AG10803 (cell line): ENCODE data around the gene FUT4.
"Not testable (repeated sequence)": the region's sequence is repeated elsewhere in the genome, so short reads cannot be mapped to it uniquely, and the experiment has no call there.

Experiments used
- DNase-seq: peaks from one replicate; pipeline ENCODE4 v3.0.0; 2010; ENCODE audit warnings: low read depth
- H3K4me3 ChIP-seq: 2 replicates; pipeline ENCODE4 v1.5.1; 2011; ENCODE audit warnings: mild to moderate bottlenecking, low read length, control low read depth
- TF ChIP-seq, protein P1 (sequence below): conservative IDR thresholded peaks from 2 replicates; pipeline ENCODE4 v1.5.1; 2011; ENCODE audit warnings: mild to moderate bottlenecking, low read length, control low read depth, inconsistent platforms

Gene FUT4

DNA sequence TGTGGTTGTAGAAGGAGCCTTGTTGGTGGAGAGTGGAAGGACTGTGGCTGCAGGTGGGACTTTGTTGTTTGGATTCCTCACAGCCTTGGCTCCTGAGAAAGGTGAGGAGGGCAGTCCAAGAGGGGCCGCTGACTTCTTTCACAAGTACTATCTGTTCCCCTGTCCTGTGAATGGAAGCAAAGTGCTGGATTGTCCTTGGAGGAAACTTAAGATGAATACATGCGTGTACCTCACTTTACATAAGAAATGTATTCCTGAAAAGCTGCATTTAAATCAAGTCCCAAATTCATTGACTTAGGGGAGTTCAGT lies 2.4 kb downstream of the FUT4 start:
- peak overlapping the region; percentile 67 for H3K4me3 ChIP-seq
- TF ChIP-seq, protein P1, sequence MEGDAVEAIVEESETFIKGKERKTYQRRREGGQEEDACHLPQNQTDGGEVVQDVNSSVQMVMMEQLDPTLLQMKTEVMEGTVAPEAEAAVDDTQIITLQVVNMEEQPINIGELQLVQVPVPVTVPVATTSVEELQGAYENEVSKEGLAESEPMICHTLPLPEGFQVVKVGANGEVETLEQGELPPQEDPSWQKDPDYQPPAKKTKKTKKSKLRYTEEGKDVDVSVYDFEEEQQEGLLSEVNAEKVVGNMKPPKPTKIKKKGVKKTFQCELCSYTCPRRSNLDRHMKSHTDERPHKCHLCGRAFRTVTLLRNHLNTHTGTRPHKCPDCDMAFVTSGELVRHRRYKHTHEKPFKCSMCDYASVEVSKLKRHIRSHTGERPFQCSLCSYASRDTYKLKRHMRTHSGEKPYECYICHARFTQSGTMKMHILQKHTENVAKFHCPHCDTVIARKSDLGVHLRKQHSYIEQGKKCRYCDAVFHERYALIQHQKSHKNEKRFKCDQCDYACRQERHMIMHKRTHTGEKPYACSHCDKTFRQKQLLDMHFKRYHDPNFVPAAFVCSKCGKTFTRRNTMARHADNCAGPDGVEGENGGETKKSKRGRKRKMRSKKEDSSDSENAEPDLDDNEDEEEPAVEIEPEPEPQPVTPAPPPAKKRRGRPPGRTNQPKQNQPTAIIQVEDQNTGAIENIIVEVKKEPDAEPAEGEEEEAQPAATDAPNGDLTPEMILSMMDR, result no peak
- no peak for DNase-seq

DNA sequence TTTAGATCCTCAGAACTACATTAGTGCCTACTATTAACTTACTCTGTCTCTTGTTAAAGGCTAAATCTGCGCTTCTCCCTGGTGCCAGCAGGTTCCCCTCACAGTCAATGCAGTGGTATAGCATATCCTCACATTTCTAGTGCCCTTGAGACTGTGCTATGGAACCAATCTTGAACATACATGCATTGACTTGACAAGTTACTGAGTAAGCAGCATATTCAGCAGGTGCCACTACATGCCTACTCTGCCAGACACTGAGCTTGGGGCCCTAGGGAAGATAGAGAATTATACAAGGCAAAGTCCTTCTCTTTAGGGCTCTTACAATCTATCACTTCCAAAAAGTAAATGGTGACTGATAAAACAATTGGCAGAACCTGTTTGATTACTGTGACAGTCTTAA lies 3.2 kb downstream of the FUT4 start:
- TF ChIP-seq, protein P1, result peak; percentile 8; the same call in 1 of the 2 replicates
- DNase-seq, result no peak
- peak overlapping the region; percentile 67 for H3K4me3 ChIP-seq

- TF ChIP-seq, protein P1, result no peak
Measured at GRCh38 chr11:94549146-94549545, 5.4 kb downstream of the FUT4 start.

GRCh38 chr11:94550513-94550912 lies 6.8 kb downstream of the FUT4 start:
- TF ChIP-seq, protein P1, result no peak
- DNase-seq, result no peak
- no peak overlapping the region for H3K4me3 ChIP-seq

More at GRCh38 chr11:94549146-94549545, 5.4 kb downstream of the FUT4 start:
- no peak overlapping the region for H3K4me3 ChIP-seq
- DNase-seq, result no peak

GRCh38 chr11:94553938-94554337 lies 10.2 kb downstream of the FUT4 start:
- DNase-seq, result no peak
- no peak overlapping the region for H3K4me3 ChIP-seq
- TF ChIP-seq, protein P1, result no peak

- not testable (repeated sequence) for DNase-seq, H3K4me3 ChIP-seq
Measured at GRCh38 chr11:94555752-94556329, 12.1 kb downstream of the FUT4 start.

DNA sequence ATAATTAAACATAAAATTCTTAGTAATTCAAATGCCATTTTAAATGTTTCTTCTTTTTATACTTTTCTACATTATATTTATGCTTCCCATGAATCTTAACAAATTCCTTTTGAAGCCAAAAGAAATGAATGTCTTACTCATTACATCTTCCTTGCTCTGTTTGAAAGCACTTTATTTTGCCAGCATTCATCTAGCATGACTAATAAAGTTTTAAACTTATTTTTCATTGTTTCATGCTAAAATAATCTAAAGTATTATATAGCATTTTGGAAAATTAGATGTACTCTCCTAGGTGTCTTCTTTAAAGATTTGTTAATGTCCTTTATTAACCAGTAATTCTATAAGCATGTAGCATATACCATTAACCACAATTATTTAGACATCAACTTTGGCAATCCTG lies 13.7 kb downstream of the FUT4 start:
- peak; percentile 62 for DNase-seq
- TF ChIP-seq, protein P1, result no peak
- H3K4me3 ChIP-seq, result no peak overlapping the region

DNA sequence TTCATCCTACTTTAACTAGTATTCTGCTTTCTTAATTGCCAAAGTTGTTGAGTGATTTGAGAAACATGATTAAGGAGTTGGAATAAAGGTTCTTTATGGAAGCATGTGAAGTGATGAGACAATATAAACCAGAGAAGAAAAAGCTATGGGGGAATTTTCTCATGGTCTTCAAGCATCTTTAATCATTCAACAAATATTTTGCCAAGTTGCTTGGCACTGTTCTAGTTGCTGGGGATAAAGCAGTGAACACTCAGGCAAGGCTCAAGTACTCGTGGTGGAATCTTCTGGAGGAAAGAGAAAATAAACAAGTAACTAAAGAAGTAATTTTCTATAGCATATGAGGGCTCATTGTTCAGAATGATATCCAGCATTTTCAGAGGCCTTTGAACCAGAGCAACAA lies 14.3 kb downstream of the FUT4 start:
- TF ChIP-seq, protein P1, result no peak
- DNase-seq, result peak; percentile 72
- no peak overlapping the region for H3K4me3 ChIP-seq
